HepG2 (cell line): Measurements from ENCODE around the gene TECPR1. TPM values are rescaled to one million over a fixed set of nuclear protein-coding genes. Genes with fewer than 3 reads are reported as not detected.
A peak's percentile ranks its signal among the peaks of the same experiment; 100 is the strongest.

ENCODE experiments used
- ATAC-seq: fragments of 200-7000 bp; cut with Tn5 transposase; 3 replicates; pipeline ENCODE4 v1.9.1; 2020; ENCODE audit warnings: mild to moderate bottlenecking, moderate library complexity
- BruUV-seq: library from RNA; stranded (reverse); fragments of 400-500 nt; replicated peaks from 2 replicates; lab custom pipeline; 2021; lab: Mats Ljungman, UMichigan
- CTCF ChIA-PET: fragments of 300-600 bp; formaldehyde crosslinking; extraction: SDS; loops from one replicate; lab custom pipeline; 2021; ENCODE audit warnings: low total read pairs, inconsistent platforms, low intra/inter-chr PET ratio; lab: Yijun Ruan, JAX
- POLR2A ChIA-PET: fragments of 350-600 bp; sonication (Branson Sonifier 250); formaldehyde crosslinking; loops from one replicate; lab custom pipeline; 2020; ENCODE audit warnings: antibody characterized with exemption, inconsistent platforms; lab: Yijun Ruan, JAX
- DNase-seq: peaks from one replicate; pipeline ENCODE4 v3.0.0-alpha.2; 2015; ENCODE audit warnings: low spot score
- FAIRE-seq: peaks from 3 replicates; lab custom pipeline; 2011; peaks lifted over from hg19 to GRCh38; lab: Jason Lieb, UNC
- H2AFZ ChIP-seq: one replicate; pipeline ENCODE4 v1.6.1; 2011; ENCODE audit warnings: low read length, inconsistent platforms
- H3K27ac ChIP-seq: fragments of 300-600 bp; 3 replicates; pipeline ENCODE4 v1.8.0; 2011; ENCODE audit warnings: mixed run types, mild to moderate bottlenecking, mixed read lengths, low read length, inconsistent platforms; ENCODE audit not compliant: insufficient read depth; ENCODE audit errors: extremely low read length
- H3K27me3 ChIP-seq, 2 experiments: fragments of 200-600 bp in 1 of 2; 2 replicates in 1 of 2; 3 replicates in 1 of 2; pipeline versions ENCODE4 v1.6.0 to v1.8.0; 2011; ENCODE audit warnings: low read length in 2 of 2, mild to moderate bottlenecking in 2 of 2, moderate library complexity in 2 of 2, inconsistent platforms in 1 of 2; ENCODE audit not compliant: insufficient read depth in 2 of 2, control insufficient read depth in 1 of 2
- H3K36me3 ChIP-seq, 2 experiments: fragments of 200-600 bp in 1 of 2; replicated peaks in 1 of 2; 2 replicates in 1 of 2; 3 replicates in 1 of 2; pipeline versions ENCODE4 v1.5.1 to v1.8.0; 2011; ENCODE audit warnings: low read length in 2 of 2, inconsistent platforms in 1 of 2; ENCODE audit not compliant: insufficient read depth in 2 of 2, control insufficient read depth in 1 of 2
- H3K4me1 ChIP-seq: 2 replicates; pipeline ENCODE4 v1.5.1; 2012; ENCODE audit warnings: low read length, inconsistent platforms; ENCODE audit not compliant: insufficient read depth
- H3K4me2 ChIP-seq: 2 replicates; pipeline ENCODE4 v1.6.0; 2011; ENCODE audit warnings: low read depth, low read length, inconsistent platforms
- H3K4me3 ChIP-seq, 3 experiments: fragments of 200-600 bp in 1 of 3; sonication (generic), shearing (Covaris generic) in 1 of 3; replicated peaks in 1 of 3; 2 replicates each; pipeline ENCODE4 v1.5.1; 2011 to 2016; ENCODE audit warnings: low read length in 3 of 3, inconsistent platforms in 2 of 3, low read depth in 2 of 3, mild to moderate bottlenecking in 2 of 3, control low read depth in 1 of 3, mixed read lengths in 1 of 3; ENCODE audit not compliant: insufficient read depth in 1 of 3
- H3K79me2 ChIP-seq: one replicate; pipeline ENCODE4 v1.6.1; 2011; ENCODE audit warnings: low read length, inconsistent platforms; ENCODE audit not compliant: insufficient read depth
- H3K9ac ChIP-seq: 2 replicates; pipeline ENCODE4 v1.6.0; 2011; ENCODE audit warnings: mild to moderate bottlenecking, low read depth, low read length, inconsistent platforms; ENCODE audit not compliant: insufficient read depth
- H3K9me3 ChIP-seq: 2 replicates; pipeline ENCODE4 v1.5.1; 2012; ENCODE audit warnings: mild to moderate bottlenecking, low read length
- H4K20me1 ChIP-seq: 2 replicates; pipeline ENCODE4 v1.6.0; 2011; ENCODE audit warnings: inconsistent platforms, mild to moderate bottlenecking, low read length, moderate library complexity; ENCODE audit not compliant: insufficient read depth
- ADNP ChIP-seq: sonication (generic); formaldehyde crosslinking; IDR thresholded peaks from 2 replicates; pipeline ENCODE4 v1.4.0; 2020; ENCODE audit warnings: missing genetic modification reagents
- ERF ChIP-seq: IDR thresholded peaks from 2 replicates; pipeline ENCODE4 v1.6.1; 2018; ENCODE audit warnings: missing biosample characterization, missing genetic modification reagents
- HDAC2 ChIP-seq: sonication (generic); formaldehyde crosslinking; IDR thresholded peaks from 2 replicates; pipeline ENCODE4 v1.4.0; 2020; ENCODE audit warnings: missing genetic modification reagents
- JUNB ChIP-seq: sonication (generic); formaldehyde crosslinking; IDR thresholded peaks from 2 replicates; pipeline ENCODE4 v1.8.0; 2022; ENCODE audit warnings: missing genetic modification reagents, mild to moderate bottlenecking, borderline replicate concordance
- NFIC ChIP-seq: IDR thresholded peaks from 2 replicates; pipeline ENCODE4 v1.6.1; 2012; ENCODE audit warnings: mild to moderate bottlenecking, low read length, inconsistent platforms
- PHF5A ChIP-seq: IDR thresholded peaks from one replicate; pipeline ENCODE4 v1.6.1; 2018; ENCODE audit warnings: low read depth, missing genetic modification reagents; ENCODE audit not compliant: unreplicated experiment
- POGK ChIP-seq: sonication (generic); formaldehyde crosslinking; conservative IDR thresholded peaks from 2 replicates; pipeline ENCODE4 v1.8.0; 2022; ENCODE audit warnings: mild to moderate bottlenecking, moderate library complexity, missing genetic modification reagents
- POLR2A ChIP-seq, 2 experiments: IDR thresholded peaks; 2 replicates each; pipeline ENCODE4 v1.6.1; 2011; ENCODE audit warnings: low read depth in 2 of 2, low read length in 2 of 2, mild to moderate bottlenecking in 1 of 2, moderate library complexity in 1 of 2; ENCODE audit not compliant: insufficient read depth in 1 of 2
- SP4 ChIP-seq: sonication (generic); formaldehyde crosslinking; IDR thresholded peaks from 2 replicates; pipeline ENCODE4 v1.8.1; 2023; ENCODE audit warnings: mild to moderate bottlenecking, missing genetic modification reagents
- STAT5B ChIP-seq: sonication (generic); formaldehyde crosslinking; IDR thresholded peaks from 2 replicates; pipeline ENCODE4 v1.4.0; 2020; ENCODE audit warnings: missing genetic modification reagents
- ZBTB34 ChIP-seq: sonication (generic); formaldehyde crosslinking; IDR thresholded peaks from 2 replicates; pipeline ENCODE4 v1.8.0; 2022; ENCODE audit warnings: mild to moderate bottlenecking, missing genetic modification reagents
- ZFY ChIP-seq: sonication (generic); formaldehyde crosslinking; IDR thresholded peaks from 2 replicates; pipeline ENCODE4 v1.4.0; 2020; ENCODE audit warnings: missing genetic modification reagents
- ZNF605 ChIP-seq: sonication (generic); formaldehyde crosslinking; IDR thresholded peaks from 2 replicates; pipeline ENCODE4 v1.8.0; 2022; ENCODE audit warnings: mild to moderate bottlenecking, missing genetic modification reagents
- ZNF644 ChIP-seq: IDR thresholded peaks from 2 replicates; pipeline ENCODE4 v1.6.1; 2016; ENCODE audit warnings: low read depth
- ZNF790 ChIP-seq: sonication (generic); formaldehyde crosslinking; IDR thresholded peaks from 2 replicates; pipeline ENCODE4 v1.8.0; 2022; ENCODE audit warnings: missing genetic modification reagents, mild to moderate bottlenecking, borderline replicate concordance
- WGBS: methylation state at CpG from one replicate; pipeline ENCODE4 v1.1.6; 2017; ENCODE audit warnings: low lambda C conversion rate; 5-methylcytosine and 5-hydroxymethylcytosine counted together
- in situ Hi-C: cut with HindIII; loops from 2 replicates; pipeline ENCODE4 v1.10.0; 2017; ENCODE audit warnings: low pct_unique_long_range_greater_than_20kb; ENCODE audit not compliant: extremely low pct_ligation_motif_present
- intact Hi-C: fragments of 100-400 bp; cut with micrococcal nuclease; formaldehyde crosslinking; loops from one replicate; pipeline ENCODE4 v1.10.0; 2022; ENCODE audit not compliant: unreplicated experiment
- polyA plus RNA-seq, 8 experiments: library from polyadenylated mRNA; depleted of rRNA in 3 of 8; stranded (reverse) in 7 of 8; unstranded in 1 of 8; fragments of >200 nt; fragmentation: Illumina TruSeq in 4 of 8; extraction: Trizol in 4 of 8; gene quantifications; 2 replicates each; pipeline versions ENCODE4 v1.2.1 to v1.2.3, GENCODE V29; 2011 to 2016; ENCODE audit warnings: low read depth in 4 of 8, missing spikeins in 1 of 8, mixed read lengths in 1 of 8; ENCODE audit not compliant: insufficient read depth in 1 of 8
- total RNA-seq, 5 experiments: library from RNA; depleted of rRNA; stranded (reverse); fragments of >200 nt; fragmentation: Illumina TruSeq; extraction: Trizol; gene quantifications; 2 replicates each; pipeline ENCODE4 v1.2.3, GENCODE V29; 2016; ENCODE audit warnings: low read depth in 1 of 5

TECPR1 gene
- total and polyA plus RNA-seq, 2 of the 13 experiments (the other 11 are each of a cell fraction or from before 2014, with no cell fraction given) = 2.3 to 6.3 TPM

GRCh38 chr7:98215561-98216495 is 36.2 kb downstream of the TECPR1 start:
- intact Hi-C loops (no loop called here), in situ Hi-C loops (no loop called here)
- Histone ChIP-seq H3K4me3 (no peak overlapping the region), H3K9me3 (no peaks in the 10 kb centered on the region), H3K27ac (no peak overlapping the region), H2AFZ (no peak overlapping the region), H4K20me1 (no peaks in the 10 kb centered on the region), H3K4me1 (peaks cover 36% of the 10 kb centered on the region), H3K36me3 (no peaks in the 10 kb centered on the region; a peak in 1 of 5 replicates), H3K79me2 (no peaks in the 10 kb centered on the region), H3K4me2 (no peak overlapping the region), H3K27me3 (no peaks in the 10 kb centered on the region), H3K9ac (no peak overlapping the region)
- FAIRE-seq (no peak), DNase-seq (no peak), ATAC-seq (no peak)
- BruUV-seq = no TSS peak
- ChIA-PET POLR2A (no interaction called here), CTCF (no interaction called here)
- 86% methylated on average over 19 of the region's 32 CpGs for WGBS
- TF ChIP-seq ZBTB34 (CRISPR knock-in tag) (no peak), HDAC2 (no peak), STAT5B (no peak)

- in situ Hi-C loops = no loop called here
- Histone ChIP-seq H3K27me3 (no peaks in the 10 kb centered on the region), H3K4me1 (peaks cover 36% of the 10 kb centered on the region), H3K36me3 (no peaks in the 10 kb centered on the region; a peak in 1 of 5 replicates), H3K4me2 (no peak overlapping the region), H3K9me3 (no peaks in the 10 kb centered on the region), H3K79me2 (no peaks in the 10 kb centered on the region), H4K20me1 (no peaks in the 10 kb centered on the region), H3K9ac (no peak overlapping the region), H3K27ac (no peak overlapping the region), H2AFZ (no peak overlapping the region), H3K4me3 (no peak overlapping the region)
- ATAC-seq = no peak
- BruUV-seq = no TSS peak
- WGBS = 95% methylated on average over 25 of the region's 27 CpGs
- intact Hi-C loops = no loop called here
- no peak for DNase-seq
- no peak for FAIRE-seq
- ChIA-PET CTCF (no interaction called here), POLR2A (no interaction called here)
- no peak for TF ChIP-seq ZNF790 (CRISPR knock-in tag)
- no peak for TF ChIP-seq SP4 (CRISPR knock-in tag)
- no peak for TF ChIP-seq POGK
- 0 out of 4 replicates have a peak, but pooled peaks of 1 of the 2 experiments have one; percentile 24 for TF ChIP-seq POLR2A (IDR thresholded peaks at IDR 0.05; ENCODE audit: insufficient read depth in 1 of 2, low read depth in 2 of 2, low read length in 2 of 2)
- no peak for TF ChIP-seq JUNB (CRISPR knock-in tag)
- no peak for TF ChIP-seq ZNF605 (CRISPR knock-in tag)
- no peak for TF ChIP-seq ZFY
- no peak for TF ChIP-seq NFIC
- TF ChIP-seq ZNF644 (CRISPR knock-in tag) = no peak
- TF ChIP-seq ERF (CRISPR knock-in tag) = no peak
- TF ChIP-seq PHF5A (CRISPR knock-in tag) = no peak
- TF ChIP-seq ADNP (CRISPR knock-in tag) = no peak
Measured at GRCh38 chr7:98214811-98215321, 37.2 kb downstream of the TECPR1 start.
